Endothelial cell (in vitro differentiated cells): ENCODE measurements around the gene NRP2. TPM values are rescaled to one million over a fixed set of nuclear protein-coding genes. Genes with fewer than 3 reads are reported as not detected.

Experiments
- DNase-seq: peaks from one replicate; pipeline ENCODE4 v3.0.0; 2021; ENCODE audit warnings: low spot score
- H3K27ac Mint-ChIP-seq: one replicate; pipeline ENCODE4 v1.8.0; 2021; ENCODE audit warnings: mixed read lengths, inconsistent platforms; ENCODE audit not compliant: unreplicated experiment
- H3K27me3 Mint-ChIP-seq: one replicate; pipeline ENCODE4 v1.8.0; 2021; ENCODE audit warnings: mild to moderate bottlenecking, moderate library complexity, mixed read lengths, inconsistent platforms; ENCODE audit not compliant: unreplicated experiment
- H3K36me3 Mint-ChIP-seq: one replicate; pipeline ENCODE4 v1.8.0; 2021; ENCODE audit warnings: mild to moderate bottlenecking, low read depth, mixed read lengths, inconsistent platforms; ENCODE audit not compliant: unreplicated experiment
- H3K4me1 Mint-ChIP-seq: one replicate; pipeline ENCODE4 v1.8.0; 2021; ENCODE audit warnings: mild to moderate bottlenecking, mixed read lengths, inconsistent platforms; ENCODE audit not compliant: unreplicated experiment
- H3K4me3 Mint-ChIP-seq: one replicate; pipeline ENCODE4 v1.8.0; 2021; ENCODE audit warnings: mild to moderate bottlenecking, mixed read lengths, inconsistent platforms; ENCODE audit not compliant: unreplicated experiment
- H3K9me3 Mint-ChIP-seq: one replicate; pipeline ENCODE4 v1.8.0; 2021; ENCODE audit warnings: mixed read lengths, inconsistent platforms; ENCODE audit not compliant: unreplicated experiment
- CTCF ChIP-seq: fragments of 200-600 bp; sonication (generic); IDR thresholded peaks from one replicate; pipeline ENCODE4 v1.5.0; 2021; ENCODE audit warnings: antibody characterized with exemption; ENCODE audit not compliant: unreplicated experiment
- total RNA-seq: library from RNA; stranded (reverse); fragmentation: NEBNext Ultra II Directional; extraction: Animal tissue kit (Norgen Biotek cat#: 25700); gene quantifications from one replicate; pipeline ENCODE4 v1.2.1, GENCODE V29; 2021; ENCODE audit not compliant: unreplicated experiment

NRP2 gene
- total RNA-seq, 1 donor from 2014 or later: 258 TPM

GRCh38 chr2:205694256-205694655, 12.0 kb downstream of the NRP2 start:
- no peak for TF ChIP-seq CTCF
- Mint-ChIP-seq H3K27ac (no peak overlapping the region), H3K9me3 (no peaks in the 10 kb centered on the region), H3K4me3 (no peak overlapping the region), H3K4me1 (peaks cover 58% of the 10 kb centered on the region), H3K36me3 (peaks cover 27% of the 10 kb centered on the region), H3K27me3 (no peaks in the 10 kb centered on the region)
- DNase-seq: no peak

DNA sequence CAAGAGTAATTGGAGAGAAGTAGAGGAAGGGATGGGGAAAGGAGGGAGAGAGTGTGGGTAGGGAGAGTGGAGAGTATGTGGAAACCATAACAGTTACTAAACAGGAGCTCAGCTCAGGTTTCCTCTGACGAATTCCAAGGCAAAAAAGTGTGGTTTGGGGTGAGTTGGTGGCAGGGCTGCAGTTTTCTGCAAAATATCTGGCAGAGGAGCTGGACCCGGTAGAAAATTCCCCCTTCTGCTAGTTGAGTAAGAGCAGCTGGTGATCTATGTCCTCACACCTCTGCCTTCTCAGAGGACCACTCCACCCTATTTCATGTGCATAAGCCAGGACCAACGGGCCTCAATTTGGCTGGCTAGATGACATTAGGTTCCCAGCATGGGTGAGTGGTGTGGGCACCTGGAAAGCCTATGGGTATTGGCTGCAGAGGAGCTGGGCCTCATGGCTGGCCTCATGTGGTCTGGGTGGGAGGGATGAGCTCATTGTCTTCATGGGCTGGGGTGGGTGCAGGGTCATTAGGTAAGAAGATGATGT, 13.2 kb downstream of the NRP2 start:
- H3K4me3 Mint-ChIP-seq: no peak overlapping the region
- H3K4me1 Mint-ChIP-seq: peaks cover 63% of the 10 kb centered on the region
- peaks cover 31% of the 10 kb centered on the region for H3K36me3 Mint-ChIP-seq
- TF ChIP-seq CTCF: no peak
- H3K27me3 Mint-ChIP-seq: peaks cover 1% of the 10 kb centered on the region
- no peak for DNase-seq
- H3K27ac Mint-ChIP-seq: no peak overlapping the region
- no peaks in the 10 kb centered on the region for H3K9me3 Mint-ChIP-seq

DNA sequence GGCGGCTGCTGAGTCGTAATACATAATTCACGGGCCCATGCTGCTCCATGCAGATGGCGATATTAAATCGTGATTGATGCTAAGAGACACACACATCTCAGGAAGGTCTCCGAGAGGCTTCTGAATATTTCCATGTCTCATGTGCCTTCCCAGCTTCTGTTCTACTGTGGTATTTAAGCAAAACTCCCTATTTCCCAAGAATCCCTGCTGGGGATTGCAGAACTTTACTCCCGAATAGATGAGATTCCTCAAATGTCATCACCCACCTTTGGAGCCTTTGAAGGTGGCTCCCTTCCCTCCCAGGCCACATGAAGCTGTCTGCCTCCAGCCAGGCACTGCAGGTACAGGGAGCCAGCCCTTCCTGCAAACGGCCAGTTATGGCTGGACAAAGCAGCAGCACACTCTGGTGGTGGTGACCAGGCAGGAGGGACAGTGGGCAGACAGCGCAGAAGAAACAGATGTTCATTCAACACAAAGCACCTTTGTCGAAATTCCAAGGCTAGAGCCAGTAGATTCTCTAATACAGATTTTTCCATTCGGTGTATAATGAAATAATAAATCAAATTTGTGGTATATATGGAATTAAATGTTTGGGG, 14.1 kb downstream of the NRP2 start:
- Mint-ChIP-seq H3K36me3 (peaks cover 25% of the 10 kb centered on the region), H3K4me3 (no peak overlapping the region)

DNA sequence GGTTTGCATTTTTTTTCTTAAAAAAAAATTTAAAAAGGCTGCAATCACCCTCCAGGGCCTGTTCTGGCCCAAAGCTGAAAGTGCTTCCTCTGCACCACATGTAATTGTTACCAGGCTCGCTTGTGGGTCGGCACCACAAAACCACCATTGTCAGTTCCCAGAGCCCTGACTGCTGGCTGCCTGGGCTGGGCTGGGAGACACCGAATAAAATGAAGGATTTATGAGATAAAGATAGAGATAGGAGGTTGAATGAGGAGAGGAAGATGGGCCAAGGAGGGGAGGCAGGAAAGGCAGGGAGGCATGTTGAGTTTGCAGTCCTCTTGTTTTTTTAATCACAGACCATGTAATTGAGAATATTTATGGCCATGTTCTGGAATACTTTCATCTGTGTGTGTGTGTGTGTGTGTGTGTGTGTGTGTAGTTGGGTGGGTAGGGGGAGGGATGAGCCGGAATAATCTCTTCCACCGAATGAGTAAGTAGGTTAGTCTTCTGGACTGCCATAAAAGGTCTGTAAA, 14.7 kb downstream of the NRP2 start:
- H3K9me3 Mint-ChIP-seq: no peaks in the 10 kb centered on the region
- DNase-seq: no peak
- H3K4me3 Mint-ChIP-seq: no peak overlapping the region
- peaks cover 1% of the 10 kb centered on the region for H3K27me3 Mint-ChIP-seq
- peaks cover 25% of the 10 kb centered on the region for H3K36me3 Mint-ChIP-seq
- H3K4me1 Mint-ChIP-seq: peaks cover 62% of the 10 kb centered on the region
- no peak for TF ChIP-seq CTCF
- H3K27ac Mint-ChIP-seq: no peak overlapping the region

More for the DNA sequence above, 14.1 kb downstream of the NRP2 start:
- no peak for TF ChIP-seq CTCF
- H3K9me3 Mint-ChIP-seq: no peaks in the 10 kb centered on the region
- DNase-seq: peak; percentile 23
- peaks cover 1% of the 10 kb centered on the region for H3K27me3 Mint-ChIP-seq
- no peak overlapping the region for H3K27ac Mint-ChIP-seq
- peaks cover 60% of the 10 kb centered on the region for H3K4me1 Mint-ChIP-seq
